Measurements from ENCODE around the gene C2orf49.

Gene C2orf49

DNA sequence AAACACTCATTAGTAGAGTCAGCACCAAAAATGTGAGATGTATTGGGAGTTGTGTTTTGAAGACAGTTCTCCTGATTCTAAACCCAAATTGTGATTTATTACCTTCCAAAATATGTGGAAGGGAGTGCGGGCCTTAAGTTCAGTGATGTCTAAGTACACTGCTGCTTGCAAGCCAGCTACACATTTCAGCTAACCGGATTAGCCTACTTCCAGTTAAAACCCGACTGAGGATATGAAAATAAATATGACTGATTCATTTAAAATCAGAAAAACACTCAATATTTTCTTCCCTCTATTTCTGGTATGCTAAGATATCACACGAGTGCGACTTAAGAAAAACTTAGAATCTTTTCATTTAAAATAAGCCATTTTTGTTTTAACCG lies 60.6 kb downstream of the C2orf49 start:
- no peak for DNase-seq
- peaks cover 0 to 47% (median 10%) of the 10 kb centered on the region in 4 donors for H3K4me1 ChIP-seq
- intact Hi-C loops (cut with DNase I; ENCODE audit: low total_unique reads), result no loop called here

DNA sequence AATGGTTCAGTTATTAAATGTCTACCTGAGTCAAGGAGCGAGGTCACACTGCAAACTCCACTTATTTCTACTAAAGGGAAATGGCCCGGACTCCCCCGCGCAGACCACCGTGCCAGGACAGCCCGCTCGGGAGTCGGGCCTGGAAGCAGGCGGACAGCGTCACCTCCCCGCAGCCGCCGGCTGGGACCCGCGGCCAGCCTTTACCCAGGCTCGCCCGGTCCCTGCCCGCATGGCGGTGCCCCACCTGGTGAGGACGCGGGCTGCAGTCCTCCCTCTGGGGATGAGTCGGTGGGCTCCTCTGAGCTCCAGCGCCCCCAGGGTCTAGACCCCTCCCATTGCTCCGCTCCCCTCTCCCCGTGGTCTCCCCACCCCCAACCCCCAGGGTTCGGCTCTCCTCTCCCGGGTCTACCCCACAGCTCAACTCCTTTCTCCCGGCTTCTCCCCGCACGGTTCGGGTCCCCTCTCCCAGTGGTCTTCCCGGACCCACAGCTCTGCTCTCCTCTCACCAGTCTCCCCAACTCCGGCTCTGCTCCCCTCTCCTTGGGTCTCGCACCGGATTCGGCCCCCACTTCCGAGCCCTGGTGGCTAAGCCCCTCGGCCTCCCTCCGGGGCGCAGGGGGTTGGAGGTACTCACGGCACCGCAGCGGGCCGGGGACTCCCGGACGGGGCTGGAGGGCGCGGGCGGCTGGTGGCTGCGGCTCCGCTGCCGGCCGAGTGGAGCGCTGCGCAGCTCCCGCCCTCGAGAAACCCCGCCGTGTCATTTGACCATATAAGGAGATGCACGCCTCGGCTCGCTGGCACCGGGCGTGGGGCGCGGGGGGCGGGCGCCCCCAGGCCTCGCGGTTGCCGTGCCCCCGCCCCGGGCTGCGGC lies 61.2 kb downstream of the C2orf49 start, which contains the start of gene FHL2:
Gene FHL2 (minus strand): TSS at position 716 of the 871 bp plus-strand sequence. CDS start 12,535 bp downstream, outside the sequence.
- Histone ChIP-seq H3K4me1 (peaks cover 0 to 44% (median 11%) of the 10 kb centered on the region in 4 donors), H3K4me3 (peak within 1 kb of the TSS; percentile 71 to 83), H3K27me3 (no peaks in the 10 kb centered on the region), H3K36me3 (no peaks in the 10 kb centered on the region), H3K27ac (peak within 1 kb of the TSS; percentile 73 to 93), H3K9me3 (no peaks in the 10 kb centered on the region)
- peak; percentile 66 to 86 for DNase-seq
- TF ChIP-seq, protein P1, sequence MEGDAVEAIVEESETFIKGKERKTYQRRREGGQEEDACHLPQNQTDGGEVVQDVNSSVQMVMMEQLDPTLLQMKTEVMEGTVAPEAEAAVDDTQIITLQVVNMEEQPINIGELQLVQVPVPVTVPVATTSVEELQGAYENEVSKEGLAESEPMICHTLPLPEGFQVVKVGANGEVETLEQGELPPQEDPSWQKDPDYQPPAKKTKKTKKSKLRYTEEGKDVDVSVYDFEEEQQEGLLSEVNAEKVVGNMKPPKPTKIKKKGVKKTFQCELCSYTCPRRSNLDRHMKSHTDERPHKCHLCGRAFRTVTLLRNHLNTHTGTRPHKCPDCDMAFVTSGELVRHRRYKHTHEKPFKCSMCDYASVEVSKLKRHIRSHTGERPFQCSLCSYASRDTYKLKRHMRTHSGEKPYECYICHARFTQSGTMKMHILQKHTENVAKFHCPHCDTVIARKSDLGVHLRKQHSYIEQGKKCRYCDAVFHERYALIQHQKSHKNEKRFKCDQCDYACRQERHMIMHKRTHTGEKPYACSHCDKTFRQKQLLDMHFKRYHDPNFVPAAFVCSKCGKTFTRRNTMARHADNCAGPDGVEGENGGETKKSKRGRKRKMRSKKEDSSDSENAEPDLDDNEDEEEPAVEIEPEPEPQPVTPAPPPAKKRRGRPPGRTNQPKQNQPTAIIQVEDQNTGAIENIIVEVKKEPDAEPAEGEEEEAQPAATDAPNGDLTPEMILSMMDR (IDR thresholded peaks at IDR 0.05), result peak; percentile 50 to 57
- intact Hi-C loops (cut with DNase I; ENCODE audit: low total_unique reads), result no loop called here

More for the DNA sequence above, 60.6 kb downstream of the C2orf49 start:
- no peaks in the 10 kb centered on the region for H3K9me3 ChIP-seq
- peak overlapping the region; percentile 71 to 83 for H3K4me3 ChIP-seq
- H3K27me3 ChIP-seq, result no peaks in the 10 kb centered on the region
- TF ChIP-seq, protein P1 (IDR thresholded peaks at IDR 0.05), result no peak
- no peaks in the 10 kb centered on the region for H3K36me3 ChIP-seq
- peak overlapping the region; percentile 73 to 93 for H3K27ac ChIP-seq
